ELR (cell line): ENCODE data around the gene LSM2.
A peak's percentile ranks its signal among the peaks of the same experiment; 100 is the strongest.
"Not testable (repeated sequence)": the region's sequence is repeated elsewhere in the genome, so short reads cannot be mapped to it uniquely, and the experiment has no call there.

Source experiments
- DNase-seq: peaks from one replicate; pipeline ENCODE4 v3.0.0-alpha.2; 2015; ENCODE audit warnings: low read depth

LSM2 gene

GRCh38 chr6:31827286-31828079, 20.7 kb upstream of the LSM2 start, which contains the start of gene HSPA1B:
Gene HSPA1B (plus strand): TSS chr6:31827738. CDS start chr6:31827951, 213 bp downstream.
- DNase-seq: peak; percentile 100

DNA sequence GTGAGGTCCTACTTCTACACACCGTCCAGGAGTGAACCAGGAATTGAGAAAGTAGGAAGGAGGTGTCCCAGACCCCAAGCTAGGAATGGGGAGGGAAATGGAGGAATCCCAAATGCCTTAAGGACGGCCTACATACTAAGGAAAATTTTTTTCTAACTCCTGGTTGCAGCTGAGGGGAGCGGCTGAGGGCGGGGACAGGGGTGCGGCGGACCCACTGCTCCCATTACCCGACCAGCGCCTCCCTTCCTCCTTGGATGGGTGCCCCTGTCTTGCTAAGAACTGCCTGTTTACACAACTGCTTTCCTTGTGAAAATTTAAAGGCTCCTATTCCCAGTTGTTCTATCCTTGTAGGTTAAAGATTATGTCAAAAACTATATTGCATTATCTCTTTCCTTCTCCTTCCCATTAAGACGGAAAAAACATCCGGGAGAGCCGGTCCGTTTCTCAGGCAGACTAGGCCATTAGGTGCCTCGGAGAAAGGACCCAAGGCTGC, 20.1 kb upstream of the LSM2 start:
- peak; percentile 85 for DNase-seq

GRCh38 chr6:31825553-31825952, 18.8 kb upstream of the LSM2 start:
- DNase-seq: no peak

DNA sequence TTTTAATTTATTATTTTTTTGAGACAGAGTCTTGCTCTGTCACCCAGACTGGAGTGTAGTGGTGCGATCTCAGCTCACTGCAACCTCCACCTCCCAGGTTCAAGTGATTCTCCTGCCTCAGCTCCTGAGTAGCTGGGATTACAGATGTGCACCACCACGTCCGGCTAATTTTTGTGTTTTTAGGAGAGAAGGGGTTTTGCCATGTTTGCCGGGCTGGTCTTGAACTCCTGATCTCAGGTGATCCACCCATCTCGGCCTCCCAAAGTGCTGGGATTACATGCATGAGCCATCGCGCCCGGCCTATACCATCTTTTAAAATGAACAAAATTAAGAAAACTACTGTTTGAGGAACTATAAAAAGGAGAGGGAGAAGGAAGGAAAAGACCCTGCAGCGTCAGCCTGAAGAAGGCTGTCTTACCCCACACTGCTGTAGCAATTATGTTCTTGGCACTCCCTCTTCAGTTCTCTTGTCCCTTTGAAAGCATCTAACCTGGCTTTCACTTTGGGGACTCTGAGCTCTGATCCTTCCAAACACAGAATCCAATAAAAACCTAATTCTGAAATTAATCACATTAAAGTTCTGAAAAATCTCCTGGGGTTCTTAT, 16.9 kb upstream of the LSM2 start:
- DNase-seq: not testable (repeated sequence)

GRCh38 chr6:31822036-31822821, 15.5 kb upstream of the LSM2 start:
- DNase-seq: peak; percentile 85

DNA sequence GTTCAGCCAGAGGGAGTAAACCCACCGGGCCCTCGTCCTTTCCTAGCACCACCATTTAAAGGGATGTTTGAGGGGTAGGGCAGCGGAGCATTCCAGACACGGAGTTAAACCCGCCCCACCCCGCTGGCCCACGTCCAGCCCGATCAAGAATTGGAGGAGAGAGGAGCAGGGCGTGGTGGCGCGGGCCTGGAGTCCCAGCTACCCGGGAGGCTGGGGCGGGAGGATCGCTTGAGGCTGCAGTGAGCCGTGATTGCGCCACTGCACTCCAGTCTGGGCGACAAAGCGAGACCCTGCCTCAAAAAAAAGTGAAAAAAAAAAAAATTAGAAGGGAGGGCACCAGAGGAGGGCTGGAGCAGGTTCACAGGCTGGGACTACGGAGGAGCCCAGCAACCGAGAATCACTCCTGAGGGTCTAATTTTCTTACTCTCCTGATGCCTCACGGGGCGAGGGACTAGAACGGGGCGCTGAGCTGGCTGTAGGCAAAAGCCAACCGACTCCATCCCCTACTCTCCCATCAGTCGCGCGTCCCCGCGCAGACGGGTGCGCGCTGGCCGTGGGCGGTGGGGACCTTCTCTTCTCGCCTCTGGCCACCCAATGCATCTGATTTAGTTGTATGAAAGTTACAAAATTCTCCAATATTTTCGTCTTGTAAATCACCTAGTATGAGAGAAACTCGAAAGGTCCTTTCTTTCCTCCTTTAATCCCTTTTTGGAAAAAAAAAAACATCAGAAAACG, 14.7 kb upstream of the LSM2 start:
- peak; percentile 69 for DNase-seq

DNA sequence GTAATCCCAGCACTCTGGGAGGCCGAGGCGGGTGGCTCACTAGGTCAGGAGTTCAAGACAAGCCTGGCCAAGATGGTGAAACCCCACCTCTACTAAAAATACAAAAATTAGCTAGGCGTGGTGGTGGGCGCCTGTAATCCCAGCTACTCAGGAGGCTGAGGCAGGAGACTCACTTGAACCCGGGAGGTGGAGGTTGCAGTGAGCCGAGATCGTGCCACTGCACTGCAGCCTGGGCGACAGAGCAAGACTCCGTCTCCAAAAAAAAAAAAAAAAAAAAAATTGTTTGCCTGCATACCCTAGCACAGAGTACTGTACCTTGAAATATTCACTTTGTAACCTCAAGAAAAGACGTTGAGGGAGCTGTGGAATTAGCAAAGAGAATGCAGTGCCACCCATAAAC, 13.6 kb upstream of the LSM2 start:
- DNase-seq: not testable (repeated sequence)

DNA sequence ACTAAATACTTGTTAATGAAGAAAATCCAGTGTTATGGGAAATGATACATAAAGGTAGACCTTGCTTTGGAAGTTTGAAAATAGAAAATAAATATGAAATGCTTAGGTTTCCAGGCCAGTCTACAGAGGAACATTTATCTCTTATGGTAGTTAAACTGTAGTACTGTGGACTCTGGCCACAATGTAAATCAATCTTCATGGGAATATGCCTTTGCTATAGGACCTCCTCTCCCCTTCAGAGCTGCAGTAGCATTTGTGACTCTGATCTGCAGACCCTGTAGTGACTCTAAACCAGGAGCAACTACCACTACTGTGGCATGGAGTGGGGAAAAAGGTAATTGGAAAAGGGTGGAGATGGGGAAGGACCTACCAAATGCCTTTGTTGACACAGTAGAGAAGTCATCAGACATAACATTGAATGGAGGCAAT, 13.1 kb upstream of the LSM2 start:
- DNase-seq: no peak

- not testable (repeated sequence) for DNase-seq
Measured at GRCh38 chr6:31817929-31818511, 11.3 kb upstream of the LSM2 start.

DNA sequence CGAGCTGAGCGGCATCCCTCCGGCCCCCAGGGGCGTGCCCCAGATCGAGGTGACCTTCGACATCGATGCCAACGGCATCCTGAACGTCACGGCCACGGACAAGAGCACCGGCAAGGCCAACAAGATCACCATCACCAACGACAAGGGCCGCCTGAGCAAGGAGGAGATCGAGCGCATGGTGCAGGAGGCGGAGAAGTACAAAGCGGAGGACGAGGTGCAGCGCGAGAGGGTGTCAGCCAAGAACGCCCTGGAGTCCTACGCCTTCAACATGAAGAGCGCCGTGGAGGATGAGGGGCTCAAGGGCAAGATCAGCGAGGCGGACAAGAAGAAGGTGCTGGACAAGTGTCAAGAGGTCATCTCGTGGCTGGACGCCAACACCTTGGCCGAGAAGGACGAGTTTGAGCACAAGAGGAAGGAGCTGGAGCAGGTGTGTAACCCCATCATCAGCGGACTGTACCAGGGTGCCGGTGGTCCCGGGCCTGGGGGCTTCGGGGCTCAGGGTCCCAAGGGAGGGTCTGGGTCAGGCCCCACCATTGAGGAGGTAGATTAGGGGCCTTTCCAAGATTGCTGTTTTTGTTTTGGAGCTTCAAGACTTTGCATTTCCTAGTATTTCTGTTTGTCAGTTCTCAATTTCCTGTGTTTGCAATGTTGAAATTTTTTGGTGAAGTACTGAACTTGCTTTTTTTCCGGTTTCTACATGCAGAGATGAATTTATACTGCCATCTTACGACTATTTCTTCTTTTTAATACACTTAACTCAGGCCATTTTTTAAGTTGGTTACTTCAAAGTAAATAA, 10.6 kb upstream of the LSM2 start:
- not testable (repeated sequence) for DNase-seq

DNA sequence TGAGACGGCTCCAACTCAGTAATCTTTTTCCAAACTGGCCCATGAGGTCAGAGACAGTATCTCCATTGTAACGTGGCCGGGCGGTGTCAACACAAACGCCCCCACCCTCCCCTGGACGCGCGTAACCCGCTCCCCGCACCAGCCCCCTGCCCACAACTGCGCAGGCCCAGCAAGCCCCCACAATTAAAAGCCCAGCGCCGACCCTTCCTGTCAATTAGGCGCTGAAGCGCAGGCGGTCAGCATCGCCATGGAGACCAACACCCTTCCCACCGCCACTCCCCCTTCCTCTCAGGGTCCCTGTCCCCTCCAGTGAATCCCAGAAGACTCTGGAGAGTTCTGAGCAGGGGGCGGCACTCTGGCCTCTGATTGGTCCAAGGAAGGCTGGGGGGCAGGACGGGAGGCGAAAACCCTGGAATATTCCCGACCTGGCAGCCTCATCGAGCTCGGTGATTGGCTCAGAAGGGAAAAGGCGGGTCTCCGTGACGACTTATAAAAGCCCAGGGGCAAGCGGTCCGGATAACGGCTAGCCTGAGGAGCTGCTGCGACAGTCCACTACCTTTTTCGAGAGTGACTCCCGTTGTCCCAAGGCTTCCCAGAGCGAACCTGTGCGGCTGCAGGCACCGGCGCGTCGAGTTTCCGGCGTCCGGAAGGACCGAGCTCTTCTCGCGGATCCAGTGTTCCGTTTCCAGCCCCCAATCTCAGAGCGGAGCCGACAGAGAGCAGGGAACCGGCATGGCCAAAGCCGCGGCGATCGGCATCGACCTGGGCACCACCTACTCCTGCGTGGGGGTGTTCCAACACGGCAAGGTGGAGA, 8.5 kb upstream of the LSM2 start, which contains the start of the genes HSPA1A and HSPA1L:
HSPA1A (plus strand) TSS at position 519 of the 814 bp plus-strand sequence; CDS start at position 733, 214 bp downstream.
HSPA1L (minus strand) TSS at position 259 of the 814 bp plus-strand sequence. CDS start 3,311 bp downstream, outside the sequence.
- DNase-seq: peak; percentile 95

GRCh38 chr6:31814677-31815024, 7.9 kb upstream of the LSM2 start:
- DNase-seq: peak; percentile 98

GRCh38 chr6:31813465-31813849, 6.7 kb upstream of the LSM2 start:
- DNase-seq: no peak

GRCh38 chr6:31811645-31812044, 4.9 kb upstream of the LSM2 start:
- no peak for DNase-seq

DNA sequence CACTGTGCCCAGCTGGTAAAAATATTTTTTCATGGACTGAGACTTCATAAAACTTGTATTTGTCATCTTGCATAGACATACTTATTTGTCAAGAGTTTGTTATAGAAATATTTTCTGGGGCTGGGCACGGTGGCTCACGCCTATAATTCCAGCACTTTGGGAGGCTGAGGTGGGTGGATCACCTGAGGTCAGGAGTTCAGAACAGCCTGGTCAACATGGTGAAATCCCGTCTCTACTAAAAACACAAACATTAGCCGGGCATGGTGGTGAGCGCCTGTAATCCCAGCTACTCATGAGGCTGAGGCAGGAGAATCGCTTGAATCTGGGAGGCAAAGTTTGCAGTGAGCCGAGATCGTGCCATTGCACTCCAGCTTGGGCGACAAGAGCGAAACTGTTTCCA, 1.8 kb upstream of the LSM2 start:
- DNase-seq: not testable (repeated sequence)

GRCh38 chr6:31805939-31806469, 762 bp downstream of the LSM2 start:
- no peak for DNase-seq

GRCh38 chr6:31801031-31801927, 5.5 kb downstream of the LSM2 start:
- DNase-seq: not testable (repeated sequence)

- DNase-seq: no peak
Measured at GRCh38 chr6:31799781-31800180, 7.0 kb downstream of the LSM2 start.
